Activated CD4-positive, alpha-beta T cell treated with anti-CD3 and anti-CD28 coated beads, Interleukin-2, amount 50 U/mL, for 16 hours (primary cell): ENCODE data around the gene IL5RA.

Experiments
- DNase-seq: peaks from one replicate; pipeline ENCODE4 v3.0.0-alpha.2; 2020

Gene IL5RA

GRCh38 chr3:3059645-3060044, 50.5 kb downstream of the IL5RA start:
- DNase-seq = no peak

- DNase-seq = no peak
Observed at GRCh38 chr3:3053974-3054373, 56.2 kb downstream of the IL5RA start.

GRCh38 chr3:3038201-3038991, 71.8 kb downstream of the IL5RA start:
- no peak for DNase-seq

DNA sequence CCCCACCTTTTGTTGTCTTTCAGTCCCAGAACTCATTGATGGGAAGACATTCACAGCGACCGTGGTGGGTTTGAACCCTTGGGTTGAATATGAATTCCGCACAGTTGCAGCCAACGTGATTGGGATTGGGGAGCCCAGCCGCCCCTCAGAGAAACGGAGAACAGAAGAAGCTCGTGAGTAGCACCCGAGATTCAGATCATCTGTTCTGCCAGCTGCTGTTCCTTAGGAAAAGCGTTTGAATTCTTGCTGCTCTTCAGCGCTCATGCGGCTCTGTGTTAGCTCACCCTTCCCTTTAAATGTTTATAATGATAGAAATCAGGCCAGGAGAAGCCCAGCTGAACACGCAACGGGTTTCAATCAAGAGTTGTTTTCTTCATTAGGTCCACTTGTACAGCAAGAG, 73.0 kb downstream of the IL5RA start:
- no peak for DNase-seq

DNA sequence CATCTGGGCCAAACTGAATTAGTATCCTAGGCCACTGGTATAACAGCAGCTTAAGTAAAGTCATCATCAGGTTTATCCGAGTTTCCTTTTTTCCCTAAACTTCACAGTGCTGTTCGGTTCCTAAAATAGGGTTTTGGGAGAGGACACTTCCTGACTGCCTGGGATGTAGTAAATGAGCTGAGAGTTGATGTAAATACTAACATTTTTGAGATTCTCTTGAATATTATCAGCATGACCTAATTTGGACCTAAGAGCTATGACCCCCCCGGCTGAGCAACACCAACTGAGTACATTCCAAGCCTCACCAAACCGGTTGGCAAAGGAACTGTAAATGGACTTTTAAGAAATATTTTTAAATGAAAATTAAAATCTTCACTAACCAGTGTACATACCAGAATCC, 78.8 kb downstream of the IL5RA start:
- no peak for DNase-seq

GRCh38 chr3:3027976-3028567, 82.1 kb downstream of the IL5RA start:
- DNase-seq = peak; percentile 5

- DNase-seq = no peak
Observed at GRCh38 chr3:3023111-3023745, 86.9 kb downstream of the IL5RA start.

DNA sequence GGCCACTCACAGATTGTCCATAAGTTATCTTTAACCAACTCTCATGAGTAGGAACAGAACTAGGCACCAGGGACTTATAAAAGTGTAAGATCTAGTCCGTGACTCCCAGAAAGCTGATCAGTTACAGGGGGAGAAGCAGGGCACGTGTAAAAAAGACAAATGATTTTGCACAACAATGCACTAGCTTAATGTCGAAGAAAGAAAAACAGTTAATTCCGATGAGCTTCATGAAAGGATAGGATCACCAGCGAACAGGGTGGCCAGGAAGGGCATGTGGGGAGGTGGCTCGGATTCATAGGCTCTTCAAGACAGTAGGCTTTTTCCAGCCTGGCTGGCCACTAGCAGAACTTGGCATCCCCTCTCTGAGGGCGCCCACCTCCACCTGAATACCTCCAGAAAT, 90.0 kb downstream of the IL5RA start:
- DNase-seq = no peak
